ENCODE results near the gene MCM5.
"Not testable (repeated sequence)": the region's sequence is repeated elsewhere in the genome, so short reads cannot be mapped to it uniquely, and the experiment has no call there.

MCM5 gene

DNA sequence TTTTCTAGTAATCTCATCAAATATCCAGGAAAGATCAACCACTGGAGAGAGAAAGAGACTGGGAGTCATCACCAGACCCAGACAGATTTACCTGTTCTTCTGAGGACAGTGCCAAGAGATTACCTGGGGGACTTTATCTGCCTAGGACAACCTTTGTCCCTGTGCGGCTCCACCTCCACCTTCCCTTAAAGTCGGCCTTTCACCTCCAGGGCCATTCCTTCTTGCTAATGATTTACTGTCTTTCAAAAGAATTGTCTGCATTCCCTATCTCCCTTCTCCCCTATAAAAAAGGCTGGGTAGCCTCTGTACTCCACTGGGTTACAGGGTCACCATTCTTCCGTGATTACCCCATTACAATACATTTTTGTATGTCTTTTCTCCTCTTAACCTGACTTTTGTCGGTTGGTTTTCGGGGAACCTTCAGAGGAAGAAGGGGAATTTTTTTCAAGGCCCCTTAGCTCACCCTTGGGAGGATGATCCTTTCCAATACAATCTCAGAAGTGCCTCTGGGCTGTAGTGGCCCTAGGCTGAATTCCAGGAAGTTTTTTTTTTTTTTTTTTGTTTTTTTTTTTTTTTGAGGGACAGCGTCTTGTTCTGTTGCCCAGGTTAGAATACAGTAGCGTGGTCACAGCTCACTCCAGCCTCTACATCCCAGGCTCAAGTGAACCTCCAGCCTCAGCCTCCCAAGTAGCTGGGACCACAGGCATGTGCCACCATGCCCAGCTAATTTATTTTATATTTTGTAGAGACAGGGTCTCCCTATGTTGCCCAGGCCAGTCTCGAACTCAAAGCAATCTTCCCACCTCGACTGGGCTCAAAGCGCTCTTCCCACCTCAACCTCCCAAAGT is 20.6 kb upstream of the MCM5 start:
- no peak for DNase-seq (ENCODE audit: low spot score)

DNA sequence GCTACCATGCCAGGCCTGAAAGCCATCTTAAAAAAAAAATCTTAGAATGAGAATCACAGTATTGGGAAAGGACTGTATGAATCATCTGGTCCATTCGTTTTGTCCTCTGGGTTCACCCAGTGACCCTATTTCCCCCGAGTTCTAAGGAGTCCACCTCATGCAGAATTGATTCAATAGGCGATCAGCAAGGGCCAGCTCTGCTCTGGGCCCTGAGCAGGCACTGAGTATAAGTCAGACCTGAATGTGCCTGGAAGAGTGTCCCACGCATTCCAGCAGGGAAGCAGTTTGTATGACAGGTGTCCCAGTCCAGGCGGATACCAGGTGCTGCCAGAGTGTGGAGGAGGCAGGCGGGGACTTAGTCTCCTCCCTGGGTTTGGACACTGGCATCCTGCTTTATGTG is 19.9 kb upstream of the MCM5 start:
- peak; percentile 39 for DNase-seq (ENCODE audit: low spot score)

DNA sequence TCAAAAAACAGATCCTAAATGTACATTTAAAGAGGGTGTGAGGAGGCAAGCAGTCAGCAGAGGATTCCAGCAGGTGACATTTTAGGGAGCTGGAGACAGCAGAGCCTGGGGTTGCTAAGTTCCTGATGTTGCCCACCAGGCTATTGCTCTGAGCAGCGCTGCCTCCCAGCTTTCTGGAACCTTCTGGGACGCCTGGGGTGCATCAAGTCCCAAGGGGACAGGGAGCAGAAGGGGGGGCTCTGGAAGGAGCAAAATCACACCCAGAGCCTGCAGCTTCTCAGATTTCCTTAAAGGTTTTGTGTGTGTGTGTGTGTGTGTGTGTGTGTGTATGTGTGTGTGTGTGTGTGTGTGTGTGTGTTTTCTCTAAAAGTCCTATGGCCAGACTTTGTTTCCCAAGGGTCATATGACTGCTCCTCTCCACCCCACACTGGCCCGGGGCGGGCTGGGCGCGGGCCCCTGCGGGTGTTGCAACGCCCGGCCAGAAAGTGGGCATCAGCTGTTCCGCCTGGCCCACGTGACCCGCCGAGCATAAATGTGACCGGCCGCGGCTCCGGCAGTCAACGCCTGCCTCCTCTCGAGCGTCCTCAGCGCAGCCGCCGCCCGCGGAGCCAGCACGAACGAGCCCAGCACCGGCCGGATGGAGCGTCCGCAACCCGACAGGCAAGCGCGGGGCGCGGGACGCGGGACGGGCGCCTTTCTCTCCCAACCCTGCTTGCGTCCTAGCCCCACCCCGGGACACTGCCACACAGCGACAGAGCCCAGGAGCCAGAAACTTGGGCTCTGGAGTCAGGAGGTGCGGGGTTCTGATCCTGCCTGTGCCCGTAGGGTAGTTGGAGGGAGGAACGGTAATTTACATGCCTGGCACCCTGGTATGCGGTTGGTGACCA is 19.2 kb upstream of the MCM5 start, which contains the start of gene HMOX1:
HMOX1 (plus strand) TSS at position 560 of the 887 bp plus-strand sequence; CDS start at position 638, 78 bp downstream.
- peak; percentile 94 for DNase-seq (ENCODE audit: low spot score)

DNA sequence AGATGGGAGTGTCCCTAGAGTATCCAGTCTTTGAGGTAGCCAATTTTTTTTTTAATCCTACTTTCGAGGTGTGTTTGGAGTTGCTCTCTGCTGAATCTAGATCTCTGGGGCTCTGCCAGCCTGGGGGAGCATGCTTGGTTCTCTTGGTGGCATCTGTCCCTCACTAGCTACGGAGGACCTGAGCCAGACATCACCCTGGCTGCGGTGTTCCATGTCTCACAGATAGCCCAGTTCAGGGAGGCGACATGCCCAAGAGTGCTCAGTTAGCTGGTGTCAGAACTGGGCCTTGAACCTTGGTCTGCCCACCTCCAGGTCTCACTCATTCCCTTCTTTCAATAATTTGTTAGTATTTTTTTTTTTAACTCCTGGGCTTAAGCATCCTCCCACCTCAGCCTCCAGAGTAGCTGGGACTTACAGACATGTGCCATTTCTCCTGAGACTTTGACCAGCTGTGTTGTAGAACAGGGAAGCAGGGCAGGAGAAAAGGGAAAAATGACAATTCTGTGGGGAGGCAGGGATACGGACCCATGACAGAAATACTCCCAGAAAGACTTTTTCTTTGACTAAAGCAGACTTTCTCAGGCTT is 18.4 kb upstream of the MCM5 start:
- DNase-seq (ENCODE audit: low spot score), result no peak

DNA sequence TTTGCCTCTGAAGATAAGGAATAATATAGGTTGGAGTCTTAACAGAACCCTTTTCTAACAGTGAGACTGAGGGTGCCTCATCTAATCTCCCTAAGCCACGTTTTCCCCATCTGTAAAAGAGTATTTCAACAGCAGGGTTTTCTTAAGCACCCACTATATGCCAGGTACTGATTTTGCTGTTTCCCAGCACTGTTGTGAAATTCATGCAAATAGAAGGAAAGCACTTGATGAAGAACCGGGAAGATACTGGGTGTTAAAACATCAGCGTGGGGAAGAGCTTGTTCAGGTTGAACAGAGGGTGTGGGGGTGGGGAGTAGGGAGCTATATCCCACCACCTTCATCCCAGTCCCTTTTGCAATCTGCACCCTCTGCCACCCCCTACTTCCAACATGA is 16.3 kb upstream of the MCM5 start:
- DNase-seq (ENCODE audit: low spot score), result no peak

DNA sequence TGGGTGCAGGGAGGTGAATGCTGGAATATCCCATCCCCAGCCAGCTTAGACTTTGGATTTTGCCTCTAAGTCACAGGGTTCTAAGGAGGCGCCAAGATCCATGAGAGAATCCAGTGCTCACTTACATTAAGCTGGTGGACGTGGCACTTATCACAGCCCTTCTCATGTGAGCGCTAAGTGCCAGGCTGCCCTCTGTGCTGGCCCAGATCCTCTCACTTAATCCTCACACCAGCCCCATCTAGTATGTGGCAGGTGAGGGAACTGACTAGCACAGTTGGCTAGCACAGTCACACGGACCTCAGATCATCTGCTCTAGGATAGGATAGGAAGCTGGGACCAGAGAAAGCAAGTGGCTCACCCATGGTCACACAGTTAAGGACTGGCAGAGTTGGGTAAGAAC is 15.4 kb upstream of the MCM5 start:
- DNase-seq (ENCODE audit: low spot score), result no peak

DNA sequence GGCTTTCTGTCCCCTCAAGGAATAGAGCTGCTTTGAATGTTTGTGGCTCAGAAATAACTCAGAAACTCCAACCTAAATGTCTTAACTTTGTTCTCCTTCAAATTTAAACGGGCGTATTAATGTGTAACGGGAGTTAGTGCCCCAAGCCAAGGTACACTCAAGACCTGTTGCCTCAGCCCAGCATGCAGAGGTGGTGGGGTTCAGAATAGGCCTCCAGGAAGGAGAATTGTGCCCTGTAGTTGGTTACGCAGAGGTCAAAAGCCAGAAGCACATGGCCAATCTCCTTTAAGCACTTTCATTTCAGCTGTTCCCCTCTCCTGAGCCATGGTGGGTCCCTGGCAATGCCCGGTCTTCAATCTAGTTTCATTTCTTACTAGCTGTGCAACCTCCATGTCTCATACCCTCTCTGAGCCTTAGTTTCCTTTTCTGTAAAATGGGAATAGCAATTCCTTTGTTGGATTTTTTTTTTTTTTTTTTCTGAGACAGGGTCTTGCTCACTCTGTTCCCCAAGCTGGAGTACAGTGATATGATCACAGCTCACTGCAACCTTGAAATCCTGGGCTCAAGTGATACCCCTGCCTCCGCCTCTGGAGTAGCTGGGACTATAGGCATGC is 14.9 kb upstream of the MCM5 start:
- no peak for DNase-seq (ENCODE audit: low spot score)

DNA sequence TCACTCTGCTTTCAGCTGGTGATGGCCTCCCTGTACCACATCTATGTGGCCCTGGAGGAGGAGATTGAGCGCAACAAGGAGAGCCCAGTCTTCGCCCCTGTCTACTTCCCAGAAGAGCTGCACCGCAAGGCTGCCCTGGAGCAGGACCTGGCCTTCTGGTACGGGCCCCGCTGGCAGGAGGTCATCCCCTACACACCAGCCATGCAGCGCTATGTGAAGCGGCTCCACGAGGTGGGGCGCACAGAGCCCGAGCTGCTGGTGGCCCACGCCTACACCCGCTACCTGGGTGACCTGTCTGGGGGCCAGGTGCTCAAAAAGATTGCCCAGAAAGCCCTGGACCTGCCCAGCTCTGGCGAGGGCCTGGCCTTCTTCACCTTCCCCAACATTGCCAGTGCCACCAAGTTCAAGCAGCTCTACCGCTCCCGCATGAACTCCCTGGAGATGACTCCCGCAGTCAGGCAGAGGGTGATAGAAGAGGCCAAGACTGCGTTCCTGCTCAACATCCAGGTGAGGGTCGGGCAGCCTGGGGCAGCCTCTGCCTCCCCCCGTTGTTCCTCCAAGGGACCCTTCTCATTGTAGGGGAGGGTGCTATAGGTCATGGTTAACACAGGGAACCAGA is 13.2 kb upstream of the MCM5 start:
- no peak for DNase-seq (ENCODE audit: low spot score)

DNA sequence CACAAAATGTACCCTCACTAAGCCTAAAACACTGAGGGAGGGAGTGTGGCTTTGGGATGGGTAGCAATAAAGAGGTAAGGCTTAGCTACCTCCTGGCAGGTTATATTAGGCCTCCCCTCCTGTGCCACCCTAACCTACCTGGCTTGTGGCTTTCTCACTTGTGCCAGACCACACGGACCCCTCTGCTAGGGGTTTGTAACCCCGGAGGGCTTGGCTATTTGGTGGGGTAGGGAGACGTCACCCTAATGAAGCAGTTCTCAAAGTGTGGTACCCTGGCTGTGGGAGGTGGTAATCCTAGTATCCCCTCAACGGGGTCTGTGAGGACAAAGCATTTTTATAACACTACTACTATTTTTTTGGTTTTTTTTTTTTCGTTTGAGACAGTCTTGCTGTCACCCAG is 9.0 kb upstream of the MCM5 start:
- no peak for DNase-seq (ENCODE audit: low spot score)

DNA sequence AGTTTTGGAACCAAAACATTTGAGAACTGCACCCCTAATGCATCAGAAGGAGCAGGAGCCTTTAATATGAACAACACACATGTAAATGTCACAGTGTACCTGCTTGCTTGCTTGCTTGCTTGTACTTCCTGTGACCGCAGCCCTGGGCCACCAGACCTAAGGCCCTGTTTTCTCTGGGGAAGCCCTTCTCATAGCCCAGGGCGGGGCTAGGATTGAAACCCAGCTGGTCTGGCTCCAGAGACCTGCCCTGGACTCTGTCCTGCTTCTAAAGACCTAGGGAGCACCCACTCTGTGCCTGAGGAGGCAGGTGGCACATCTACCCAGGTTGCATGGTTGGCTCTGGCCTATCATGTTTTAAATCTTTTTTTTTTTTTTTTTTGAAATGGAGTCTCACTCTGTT is 7.6 kb upstream of the MCM5 start:
- DNase-seq (ENCODE audit: low spot score), result no peak

DNA sequence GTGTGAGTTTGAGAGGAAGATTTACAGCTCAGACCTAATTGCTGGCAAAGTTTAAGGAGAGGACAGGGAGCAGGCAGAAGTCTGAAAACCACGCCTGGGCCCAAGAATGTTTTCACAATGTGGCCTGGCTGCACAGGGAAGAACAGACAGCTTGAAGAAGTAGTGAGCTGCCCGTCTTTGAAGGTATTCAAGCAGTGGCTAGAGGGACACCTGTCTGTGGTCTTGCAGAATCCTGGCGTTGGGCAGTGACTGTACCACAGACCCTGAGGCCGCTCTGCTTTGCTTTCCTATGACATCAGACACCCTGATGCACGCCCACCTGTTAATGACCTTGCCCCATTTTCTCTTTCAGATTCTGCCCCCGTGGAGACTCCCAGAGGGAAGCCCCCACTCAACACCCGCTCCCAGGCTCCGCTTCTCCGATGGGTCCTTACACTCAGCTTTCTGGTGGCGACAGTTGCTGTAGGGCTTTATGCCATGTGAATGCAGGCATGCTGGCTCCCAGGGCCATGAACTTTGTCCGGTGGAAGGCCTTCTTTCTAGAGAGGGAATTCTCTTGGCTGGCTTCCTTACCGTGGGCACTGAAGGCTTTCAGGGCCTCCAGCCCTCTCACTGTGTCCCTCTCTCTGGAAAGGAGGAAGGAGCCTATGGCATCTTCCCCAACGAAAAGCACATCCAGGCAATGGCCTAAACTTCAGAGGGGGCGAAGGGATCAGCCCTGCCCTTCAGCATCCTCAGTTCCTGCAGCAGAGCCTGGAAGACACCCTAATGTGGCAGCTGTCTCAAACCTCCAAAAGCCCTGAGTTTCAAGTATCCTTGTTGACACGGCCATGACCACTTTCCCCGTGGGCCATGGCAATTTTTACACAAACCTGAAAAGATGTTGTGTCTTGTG is 6.6 kb upstream of the MCM5 start:
- no peak for DNase-seq (ENCODE audit: low spot score)

DNA sequence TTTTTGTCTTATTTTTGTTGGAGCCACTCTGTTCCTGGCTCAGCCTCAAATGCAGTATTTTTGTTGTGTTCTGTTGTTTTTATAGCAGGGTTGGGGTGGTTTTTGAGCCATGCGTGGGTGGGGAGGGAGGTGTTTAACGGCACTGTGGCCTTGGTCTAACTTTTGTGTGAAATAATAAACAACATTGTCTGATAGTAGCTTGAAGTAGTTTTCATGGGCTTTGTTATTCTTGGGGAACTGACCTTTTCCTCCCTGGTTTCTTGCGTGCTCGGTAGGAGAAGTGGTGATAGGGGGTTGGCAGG is 6.0 kb upstream of the MCM5 start:
- DNase-seq (ENCODE audit: low spot score), result no peak

DNA sequence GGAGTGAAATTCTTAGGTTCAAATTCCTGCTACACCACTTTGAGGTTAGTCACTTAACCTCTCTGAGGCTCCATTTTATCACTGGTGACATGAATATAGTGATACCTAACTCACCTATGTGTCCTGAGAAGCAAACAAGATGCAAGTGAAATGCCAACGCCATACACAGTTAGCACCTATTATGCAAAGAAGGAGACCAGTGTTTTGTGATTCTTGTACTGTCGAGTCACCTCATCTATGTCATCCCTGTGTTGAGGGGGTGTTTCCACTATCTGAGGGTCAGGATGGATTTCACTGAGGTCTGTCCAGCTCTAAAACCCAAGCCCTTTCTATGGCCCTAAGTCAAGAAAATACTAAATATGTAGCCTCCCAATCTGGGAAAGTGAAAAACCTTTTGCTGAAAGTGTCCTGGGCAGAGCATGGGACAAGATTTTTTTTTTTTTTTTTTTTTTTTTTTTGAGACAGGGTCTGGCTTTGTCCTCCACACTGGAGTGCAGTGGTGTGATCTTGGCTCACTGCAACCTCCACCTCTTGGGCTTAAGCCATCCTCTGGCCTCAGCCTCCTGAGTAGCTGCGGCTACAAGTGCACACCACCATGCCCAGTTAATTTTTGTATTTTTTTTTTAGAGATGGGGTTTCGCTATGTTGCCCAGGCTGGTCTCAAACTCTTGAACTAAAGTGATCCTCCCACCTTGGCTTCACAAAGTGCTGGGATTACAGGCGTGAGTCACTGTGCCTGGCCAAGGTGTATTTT is 5.0 kb upstream of the MCM5 start:
- no peak for DNase-seq (ENCODE audit: low spot score)

DNA sequence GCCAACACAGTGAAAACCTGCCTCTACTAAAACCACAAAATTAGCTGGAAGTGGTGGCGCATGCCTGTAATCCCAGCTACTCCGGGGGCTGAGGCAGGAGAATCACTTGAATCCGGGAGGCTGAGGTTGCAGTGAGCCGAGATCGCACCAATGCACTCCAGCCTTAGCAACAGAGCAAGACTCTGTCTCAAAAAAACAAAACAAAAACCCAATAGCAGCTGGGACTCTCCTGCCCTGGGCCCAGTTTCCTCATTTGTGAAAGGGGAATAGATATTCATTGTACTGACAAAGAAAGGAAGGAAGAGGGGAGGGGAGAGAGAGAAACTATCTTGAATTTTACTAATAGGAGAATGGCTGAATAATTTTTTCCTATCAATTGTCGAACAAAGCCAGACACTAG is 3.3 kb upstream of the MCM5 start:
- DNase-seq (ENCODE audit: low spot score), result not testable (repeated sequence)

DNA sequence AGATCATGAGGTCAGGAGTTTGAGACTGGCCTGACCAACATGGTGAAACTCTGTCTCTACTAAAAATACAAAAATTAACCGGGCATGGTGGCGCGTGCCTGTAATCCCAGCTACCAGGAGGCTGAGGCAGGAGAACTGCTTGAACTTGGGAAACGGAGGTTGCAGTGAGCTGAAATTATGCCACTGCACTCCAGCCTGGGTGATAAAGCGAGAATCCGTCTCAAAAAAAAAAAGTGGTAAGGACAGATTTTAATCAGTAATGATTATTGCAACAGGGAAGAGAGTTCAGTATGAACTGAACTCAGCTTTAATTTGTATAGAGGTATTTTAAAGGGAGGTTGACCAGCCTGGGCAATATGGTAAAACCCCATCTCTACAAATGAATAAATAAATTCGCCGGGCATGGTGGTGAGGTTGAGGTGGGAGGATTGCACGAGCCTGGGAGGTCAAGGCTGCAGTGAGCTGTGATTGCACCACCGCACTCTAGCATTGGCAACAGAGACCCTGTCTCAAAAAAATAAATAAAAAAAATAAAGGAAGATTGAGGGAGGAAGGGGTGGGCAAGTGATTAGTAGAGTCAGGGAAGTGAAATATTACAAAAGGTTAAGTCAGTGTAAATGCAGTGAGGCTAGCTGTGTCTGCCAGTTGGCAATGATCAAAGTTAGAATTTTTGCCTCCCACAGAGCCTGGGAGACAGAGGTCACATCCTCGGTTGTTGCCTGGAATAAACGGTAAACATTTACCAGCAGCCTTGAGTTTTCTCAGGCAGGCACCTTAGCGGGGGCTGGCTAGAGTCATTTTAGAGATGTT is 2.6 kb upstream of the MCM5 start:
- DNase-seq (ENCODE audit: low spot score), result no peak

DNA sequence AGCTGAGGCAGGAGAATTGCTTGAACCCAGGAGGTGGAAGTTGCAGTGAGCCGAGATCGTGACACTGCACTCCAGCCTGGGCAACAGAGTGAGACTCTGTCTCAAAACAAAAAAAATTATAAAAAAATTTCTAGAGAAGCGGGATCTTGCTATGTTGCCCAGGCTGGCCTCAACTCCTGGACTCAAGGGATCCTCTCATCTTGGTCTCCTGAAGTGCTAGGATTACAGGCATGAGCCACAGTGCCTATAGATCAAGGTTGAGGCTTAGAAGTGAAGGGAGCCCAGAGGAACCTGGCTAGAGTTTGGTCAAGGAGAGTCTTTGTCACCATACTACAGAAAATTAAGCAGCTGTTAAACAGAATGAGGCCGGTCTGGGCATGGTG is 1.4 kb upstream of the MCM5 start:
- no peak for DNase-seq (ENCODE audit: low spot score)

DNA sequence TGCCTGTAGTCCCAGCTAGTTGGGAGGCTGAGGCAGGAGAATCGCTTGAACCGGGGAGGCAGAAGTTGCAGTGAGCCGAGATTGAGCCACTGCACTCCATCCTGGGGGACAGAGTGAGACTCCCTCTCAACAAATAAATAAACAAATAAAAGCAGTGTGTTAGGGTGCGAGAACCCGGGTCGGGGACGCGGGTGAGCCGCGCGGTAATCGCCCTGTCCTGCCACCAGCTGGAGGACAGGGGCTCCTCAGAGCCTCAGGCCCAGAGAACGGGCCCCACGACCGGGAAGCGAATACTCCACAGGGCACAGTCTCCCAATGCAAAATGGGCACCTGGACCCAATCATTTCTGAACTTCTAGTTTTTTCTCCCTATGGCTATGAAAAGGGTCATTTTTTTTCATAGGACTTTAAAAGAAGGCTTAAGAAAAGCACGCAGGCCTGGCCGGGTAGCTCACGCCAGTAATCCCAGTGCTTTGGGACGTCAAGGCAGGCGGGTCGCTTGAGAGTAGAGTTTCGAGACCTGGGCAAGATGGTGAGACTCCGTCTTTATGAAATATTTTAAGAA is 744 bp upstream of the MCM5 start:
- DNase-seq (ENCODE audit: low spot score), result no peak

DNA sequence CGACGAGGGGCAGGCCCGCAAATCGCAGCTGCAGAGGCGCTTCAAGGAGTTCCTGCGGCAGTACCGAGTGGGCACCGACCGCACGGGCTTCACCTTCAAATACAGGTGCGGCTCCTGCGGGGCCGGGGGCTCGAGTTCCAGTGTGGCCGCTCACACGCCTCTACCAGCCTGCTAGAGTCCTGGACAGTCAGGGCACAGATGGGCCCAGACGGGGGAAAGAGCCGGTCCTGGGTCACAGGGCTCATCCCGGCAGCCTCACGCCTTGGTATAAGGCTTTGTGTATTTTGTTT is 506 bp downstream of the MCM5 start:
- DNase-seq (ENCODE audit: low spot score), result no peak

DNA sequence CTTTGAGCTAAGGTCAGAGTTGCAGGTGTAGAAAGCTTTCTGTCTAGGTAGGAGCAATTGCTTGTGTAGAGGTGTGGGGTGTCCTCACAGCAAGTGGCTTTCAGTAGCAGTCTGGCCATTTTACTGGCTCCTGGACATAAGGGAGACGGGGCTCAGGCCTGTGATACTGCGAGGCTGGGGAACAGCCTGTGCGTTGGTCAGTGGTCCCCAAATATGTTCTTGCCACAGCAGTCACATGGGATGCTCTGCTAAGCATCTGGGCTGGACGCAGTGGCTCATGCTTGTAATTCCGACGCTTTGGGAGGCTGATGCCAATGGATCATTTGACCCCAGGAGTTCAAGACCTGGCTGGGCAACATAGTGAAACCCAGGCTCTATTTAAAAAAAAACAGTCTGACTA is 1.9 kb downstream of the MCM5 start:
- no peak for DNase-seq (ENCODE audit: low spot score)

Data from AG08396 (cell line).